H1 (cell line): ENCODE data around the gene NR3C2. TPM values are rescaled to one million over a fixed set of nuclear protein-coding genes. Genes with fewer than 3 reads are reported as not detected.

Source experiments
- CTCF ChIA-PET: fragments of 300-600 bp; sonication (Branson Sonifier 250); formaldehyde crosslinking; loops from one replicate; lab custom pipeline; 2021; ENCODE audit not compliant: partially characterized antibody; lab: Charles Lee
- POLR2A ChIA-PET: fragments of 300-600 bp; sonication (Branson Sonifier 250); formaldehyde crosslinking; loops from one replicate; lab custom pipeline; 2021; ENCODE audit warnings: inconsistent platforms; ENCODE audit not compliant: partially characterized antibody; lab: Charles Lee
- DNase-seq, 2 experiments: peaks; one replicate each; pipeline versions ENCODE4 v3.0.0 to v3.0.0-alpha.2; 2010 to 2022; ENCODE audit warnings: low spot score in 2 of 2, low read depth in 1 of 2, mixed read lengths in 1 of 2
- FAIRE-seq: peaks from 2 replicates; lab custom pipeline; 2011; peaks lifted over from hg19 to GRCh38; lab: Jason Lieb, UNC
- H2AFZ ChIP-seq: 2 replicates; pipeline ENCODE4 v1.8.1; 2012; ENCODE audit warnings: low read length, inconsistent platforms
- H2AK5ac ChIP-seq: 2 replicates; pipeline ENCODE4 v1.6.1; 2013; ENCODE audit warnings: low read depth, low read length
- H2BK120ac ChIP-seq: replicated peaks from 2 replicates; pipeline ENCODE3; 2013; ENCODE audit warnings: low read depth, low read length, inconsistent platforms
- H2BK12ac ChIP-seq: 2 replicates; pipeline ENCODE4 v1.6.1; 2013; ENCODE audit warnings: low read depth, low read length
- H2BK15ac ChIP-seq: 2 replicates; pipeline ENCODE4 v1.6.1; 2013; ENCODE audit warnings: low read length
- H2BK20ac ChIP-seq: 2 replicates; pipeline ENCODE4 v1.6.1; 2013; ENCODE audit warnings: low read length
- H2BK5ac ChIP-seq: 2 replicates; pipeline ENCODE4 v1.6.1; 2013; ENCODE audit warnings: low read depth, low read length
- H3K14ac ChIP-seq: 2 replicates; pipeline ENCODE4 v1.6.1; 2013; ENCODE audit warnings: inconsistent platforms; ENCODE audit not compliant: insufficient read length
- H3K18ac ChIP-seq: 2 replicates; pipeline ENCODE4 v1.6.1; 2013; ENCODE audit warnings: low read length; ENCODE audit errors: extremely low read depth
- H3K23ac ChIP-seq: 2 replicates; pipeline ENCODE4 v1.6.1; 2013; ENCODE audit warnings: inconsistent platforms; ENCODE audit not compliant: insufficient read length
- H3K23me2 ChIP-seq: 2 replicates; pipeline ENCODE4 v1.6.1; 2013; ENCODE audit warnings: low read depth, low read length
- H3K27ac ChIP-seq: 2 replicates; pipeline ENCODE4 v1.6.1; 2011; ENCODE audit warnings: low read depth, low read length, inconsistent platforms
- H3K27me3 ChIP-seq, 4 experiments: replicated peaks in 1 of 4; 1 replicate in 1 of 4; 2 replicates in 3 of 4; pipeline versions ENCODE4 v1.6.1 to v1.8.1; 2011 to 2013; ENCODE audit warnings: low read length in 3 of 4, mild to moderate bottlenecking in 3 of 4, inconsistent platforms in 2 of 4, mixed read lengths in 2 of 4, moderate library complexity in 1 of 4; ENCODE audit not compliant: control insufficient read depth in 3 of 4, insufficient read depth in 3 of 4; ENCODE audit errors: extremely low read depth in 1 of 4
- H3K36me3 ChIP-seq, 4 experiments: 2 replicates each; pipeline versions ENCODE4 v1.6.1 to v1.8.1; 2011 to 2013; ENCODE audit warnings: mild to moderate bottlenecking in 4 of 4, low read length in 3 of 4, moderate library complexity in 2 of 4, control low read depth in 1 of 4, inconsistent platforms in 1 of 4; ENCODE audit not compliant: insufficient read depth in 4 of 4, control insufficient read depth in 2 of 4
- H3K4ac ChIP-seq: replicated peaks from 2 replicates; pipeline ENCODE3; 2013; ENCODE audit warnings: low read length, low read depth, mixed read lengths, inconsistent platforms; ENCODE audit not compliant: insufficient read length
- H3K4me1 ChIP-seq, 4 experiments: replicated peaks in 1 of 4; 1 replicate in 1 of 4; 2 replicates in 3 of 4; pipeline versions ENCODE4 v1.6.1 to v1.8.1; 2011 to 2013; ENCODE audit warnings: low read length in 3 of 4, inconsistent platforms in 2 of 4, mixed read lengths in 1 of 4; ENCODE audit not compliant: insufficient read depth in 4 of 4, control insufficient read depth in 3 of 4
- H3K4me2 ChIP-seq, 2 experiments: 2 replicates each; pipeline versions ENCODE4 v1.6.1 to v1.8.1; 2011 to 2013; ENCODE audit warnings: low read depth in 2 of 2, low read length in 2 of 2, control low read depth in 1 of 2, inconsistent platforms in 1 of 2, mild to moderate bottlenecking in 1 of 2; ENCODE audit not compliant: insufficient read depth in 1 of 2
- H3K4me3 ChIP-seq, 4 experiments: fragments of 200-600, 300-600 bp in 1 of 4; sonication (generic), shearing (Covaris generic), sonication (Bioruptor Twin) in 1 of 4; 2 replicates each; pipeline versions ENCODE4 v1.5.1 to v1.8.1; 2011 to 2016; ENCODE audit warnings: low read length in 4 of 4, low read depth in 3 of 4, control low read depth in 2 of 4, inconsistent platforms in 2 of 4, mild to moderate bottlenecking in 2 of 4, mixed read lengths in 1 of 4, moderate library complexity in 1 of 4; ENCODE audit not compliant: insufficient read depth in 2 of 4; ENCODE audit errors: extremely low read depth in 1 of 4
- H3K56ac ChIP-seq: replicated peaks from 2 replicates; pipeline ENCODE3; 2013; ENCODE audit warnings: low read depth, mild to moderate bottlenecking, mixed read lengths, low read length, inconsistent platforms; ENCODE audit not compliant: insufficient read length
- H3K79me1 ChIP-seq: 2 replicates; pipeline ENCODE4 v1.6.1; 2013; ENCODE audit warnings: low read depth, low read length, control low read depth
- H3K79me2 ChIP-seq, 2 experiments: 2 replicates each; pipeline versions ENCODE4 v1.6.1 to v1.8.1; 2012 to 2013; ENCODE audit warnings: low read length in 2 of 2, mild to moderate bottlenecking in 2 of 2, inconsistent platforms in 1 of 2; ENCODE audit not compliant: insufficient read depth in 2 of 2, control insufficient read depth in 1 of 2
- H3K9ac ChIP-seq, 4 experiments: replicated peaks in 1 of 4; 1 replicate in 1 of 4; 2 replicates in 3 of 4; pipeline versions ENCODE4 v1.6.1 to v1.8.1; 2011 to 2013; ENCODE audit warnings: low read depth in 3 of 4, low read length in 3 of 4, control low read depth in 2 of 4, mild to moderate bottlenecking in 2 of 4, moderate library complexity in 2 of 4, inconsistent platforms in 1 of 4; ENCODE audit errors: extremely low read depth in 1 of 4
- H3K9me3 ChIP-seq, 2 experiments: 2 replicates each; pipeline versions ENCODE4 v1.6.1 to v1.8.1; 2012 to 2013; ENCODE audit warnings: mild to moderate bottlenecking in 2 of 2, moderate library complexity in 2 of 2, control low read depth in 1 of 2, inconsistent platforms in 1 of 2, low read depth in 1 of 2, low read length in 1 of 2, mixed read lengths in 1 of 2; ENCODE audit not compliant: insufficient read depth in 2 of 2
- H4K20me1 ChIP-seq, 2 experiments: replicated peaks in 1 of 2; 2 replicates each; pipeline versions ENCODE3 to v1.8.1; 2011 to 2013; ENCODE audit warnings: inconsistent platforms in 2 of 2, low read length in 2 of 2, mild to moderate bottlenecking in 1 of 2; ENCODE audit not compliant: insufficient read depth in 2 of 2, control insufficient read depth in 1 of 2
- H4K5ac ChIP-seq: 2 replicates; pipeline ENCODE4 v1.6.1; 2013; ENCODE audit warnings: low read length, low read depth, mixed read lengths, inconsistent platforms; ENCODE audit not compliant: insufficient read length
- H4K8ac ChIP-seq: 2 replicates; pipeline ENCODE4 v1.8.0; 2013; ENCODE audit warnings: mild to moderate bottlenecking, moderate library complexity, low read length, inconsistent platforms; ENCODE audit not compliant: insufficient read depth; ENCODE audit errors: extremely low read depth
- H4K91ac ChIP-seq: replicated peaks from 2 replicates; pipeline ENCODE3; 2013; ENCODE audit warnings: low read length, mixed read lengths, inconsistent platforms; ENCODE audit not compliant: insufficient read length
- FOSL1 ChIP-seq: IDR thresholded peaks from 2 replicates; pipeline ENCODE4 v1.6.1; 2011; ENCODE audit warnings: mild to moderate bottlenecking, low read depth, low read length, moderate library complexity; ENCODE audit not compliant: insufficient read depth
- GABPA ChIP-seq: IDR thresholded peaks from 2 replicates; pipeline ENCODE4 v1.6.1; 2011; ENCODE audit warnings: mild to moderate bottlenecking, low read length, moderate library complexity, borderline replicate concordance; ENCODE audit not compliant: insufficient read depth
- HDAC6 ChIP-seq: IDR thresholded peaks from one replicate; pipeline ENCODE4 v1.7.1; 2012; ENCODE audit warnings: low read depth, mild to moderate bottlenecking, inconsistent platforms, low read length, moderate library complexity
- JUND ChIP-seq: IDR thresholded peaks from 2 replicates; pipeline ENCODE4 v1.6.1; 2011; ENCODE audit warnings: mild to moderate bottlenecking, improper control_type of control experiment, low read length
- NANOG ChIP-seq: IDR thresholded peaks from 2 replicates; pipeline ENCODE4 v1.6.1; 2011; ENCODE audit warnings: low read length, low read depth, mild to moderate bottlenecking, inconsistent platforms; ENCODE audit not compliant: insufficient read depth, poor library complexity, severe bottlenecking
- POLR2A ChIP-seq, 2 experiments: IDR thresholded peaks; 1 replicate in 1 of 2; 2 replicates in 1 of 2; pipeline ENCODE4 v1.6.1; 2011; ENCODE audit warnings: low read depth in 2 of 2, low read length in 2 of 2, mild to moderate bottlenecking in 2 of 2; ENCODE audit errors: control extremely low read depth in 1 of 2
- SAP30 ChIP-seq: fragments of 300-600 bp; sonication (generic); IDR thresholded peaks from 2 replicates; pipeline ENCODE4 v1.7.1; 2012; ENCODE audit warnings: low read length, moderate library complexity, mild to moderate bottlenecking, inconsistent platforms; ENCODE audit not compliant: insufficient read depth, insufficient replicate concordance
- SRF ChIP-seq: IDR thresholded peaks from 2 replicates; pipeline ENCODE4 v1.6.1; 2011; ENCODE audit warnings: mild to moderate bottlenecking, low read depth, low read length, moderate library complexity
- TAF1 ChIP-seq: IDR thresholded peaks from 2 replicates; pipeline ENCODE4 v1.6.1; 2011; ENCODE audit warnings: mild to moderate bottlenecking, low read depth, low read length
- TBP ChIP-seq: IDR thresholded peaks from 2 replicates; pipeline ENCODE4 v1.6.1; 2011; ENCODE audit warnings: low read depth, low read length, improper control_type of control experiment
- WGBS, 2 experiments: shearing (Covaris generic) in 1 of 2; methylation state at CpG; one replicate each; pipeline versions ENCODE4 v1.1.6 to v1.1.7; 2013 to 2015; ENCODE audit warnings: low lambda C conversion rate in 2 of 2, mixed read lengths in 2 of 2, inconsistent platforms in 1 of 2, low coverage in 1 of 2, missing lambda C conversion rate in 1 of 2; ENCODE audit not compliant: insufficient replicate concordance in 2 of 2, insufficient coverage in 1 of 2, insufficient read length in 1 of 2; ENCODE audit errors: extremely low coverage in 1 of 2, missing lambda C conversion rate in 1 of 2; 5-methylcytosine and 5-hydroxymethylcytosine counted together
- polyA plus RNA-seq, 7 experiments: library from polyadenylated mRNA; depleted of rRNA in 3 of 7; stranded (reverse) in 5 of 7; unstranded in 2 of 7; fragments of >200 nt in 5 of 7; fragments of 200-250 nt in 2 of 7; gene quantifications; 1 replicate in 5 of 7; 2 replicates in 1 of 7; 4 replicates in 1 of 7; pipeline versions ENCODE4 v1.2.1 to v1.2.3, GENCODE V29; 2011 to 2013; ENCODE audit warnings: missing spikeins in 2 of 7, mixed read lengths in 2 of 7
- total RNA-seq: library from RNA; stranded (reverse); fragmentation: NEBNext Ultra II Directional; extraction: Animal tissue kit (Norgen Biotek cat#: 25700); gene quantifications from 2 replicates; pipeline ENCODE4 v1.2.1, GENCODE V29; 2021
- TF ChIP-seq, protein P1 (sequence below): IDR thresholded peaks from 2 replicates; pipeline ENCODE4 v1.6.1; 2011; ENCODE audit warnings: low read depth, mild to moderate bottlenecking, low read length; ENCODE audit not compliant: insufficient read depth
- TF ChIP-seq, protein P2 (sequence below): IDR thresholded peaks from 2 replicates; pipeline ENCODE4 v1.6.1; 2012; ENCODE audit warnings: inconsistent platforms

NR3C2 gene
- total and polyA plus RNA-seq, 2 of the 8 experiments (the other 6 are each of a cell fraction or from before 2014, with no cell fraction given), result 0.80 to 3.9 TPM

DNA sequence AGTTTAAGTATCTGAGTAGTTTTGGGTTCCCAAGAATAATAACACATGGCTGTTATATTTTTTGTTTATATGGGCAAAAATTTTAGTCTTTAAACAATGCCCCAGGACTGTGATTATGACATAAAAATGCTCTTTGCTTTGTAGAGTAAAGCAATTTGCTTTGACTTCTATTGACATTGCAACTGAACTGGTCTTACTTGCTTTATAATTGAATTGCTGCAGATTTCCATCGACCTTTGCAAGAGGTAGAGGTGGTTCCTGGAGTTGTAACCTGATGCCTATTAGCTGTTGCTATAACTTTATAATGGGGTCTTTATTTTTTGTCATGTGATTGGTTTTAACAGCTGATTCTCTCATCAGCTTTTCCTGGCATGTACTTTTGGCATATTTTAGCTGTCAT lies 407.4 kb downstream of the NR3C2 start:
- Histone ChIP-seq H4K5ac (no peak overlapping the region), H3K23me2 (no peaks in the 10 kb centered on the region), H4K20me1 (no peaks in the 10 kb centered on the region), H3K4ac (no peak overlapping the region), H3K4me1 (no peaks in the 10 kb centered on the region), H3K79me1 (no peaks in the 10 kb centered on the region), H3K4me2 (no peak overlapping the region), H2BK12ac (no peak overlapping the region), H4K91ac (no peak overlapping the region), H3K9me3 (no peaks in the 10 kb centered on the region), H3K9ac (no peak overlapping the region), H3K18ac (no peak overlapping the region), H3K79me2 (no peaks in the 10 kb centered on the region), H2AK5ac (no peak overlapping the region), H3K36me3 (no peaks in the 10 kb centered on the region), H4K8ac (no peak overlapping the region), H2BK120ac (no peak overlapping the region), H2BK15ac (no peak overlapping the region), H3K56ac (no peak overlapping the region), H3K27ac (no peak overlapping the region), H2AFZ (no peak overlapping the region), H3K14ac (no peak overlapping the region), H3K23ac (no peak overlapping the region), H3K27me3 (no peaks in the 10 kb centered on the region), H2BK20ac (no peak overlapping the region), H2BK5ac (no peak overlapping the region), H3K4me3 (no peak overlapping the region)
- no peak for FAIRE-seq
- CTCF ChIA-PET, result interaction anchor here (0.7 to 1.7 kb wide), 4 partner anchors 9 to 43 kb away, joined by 3 to 6 read pairs (median 4); no protein-coding TSS in a partner anchor
- 65% methylated on average over 1 of the region's 1 CpG; no CpG with 5 or more reads in 1 of the 2 experiments for WGBS, 2 experiments
- DNase-seq, result no peak
- TF ChIP-seq, protein P1, sequence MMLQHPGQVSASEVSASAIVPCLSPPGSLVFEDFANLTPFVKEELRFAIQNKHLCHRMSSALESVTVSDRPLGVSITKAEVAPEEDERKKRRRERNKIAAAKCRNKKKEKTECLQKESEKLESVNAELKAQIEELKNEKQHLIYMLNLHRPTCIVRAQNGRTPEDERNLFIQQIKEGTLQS, result no peak
- TF ChIP-seq NANOG, result no peak
- TF ChIP-seq, protein P2, sequence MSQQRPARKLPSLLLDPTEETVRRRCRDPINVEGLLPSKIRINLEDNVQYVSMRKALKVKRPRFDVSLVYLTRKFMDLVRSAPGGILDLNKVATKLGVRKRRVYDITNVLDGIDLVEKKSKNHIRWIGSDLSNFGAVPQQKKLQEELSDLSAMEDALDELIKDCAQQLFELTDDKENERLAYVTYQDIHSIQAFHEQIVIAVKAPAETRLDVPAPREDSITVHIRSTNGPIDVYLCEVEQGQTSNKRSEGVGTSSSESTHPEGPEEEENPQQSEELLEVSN, result no peak
- TF ChIP-seq TAF1, result no peak
- TF ChIP-seq SAP30, result no peak
- TF ChIP-seq HDAC6, result no peak
- no peak for TF ChIP-seq GABPA
- no peak for TF ChIP-seq POLR2A (IDR thresholded peaks at IDR 0.05; ENCODE audit: control extremely low read depth in 1 of 2, low read depth in 2 of 2, low read length in 2 of 2)
- no peak for TF ChIP-seq JUND
- no peak for TF ChIP-seq SRF
- no peak for TF ChIP-seq TBP
- TF ChIP-seq FOSL1, result no peak
- POLR2A ChIA-PET, result interaction anchor here (0.6 kb wide), 1 partner anchor 50 kb away, joined by 3 read pairs; no protein-coding TSS in a partner anchor
